HG03575 (cell line): ENCODE data around the gene VLDLR.

Source experiments
- ATAC-seq: cut with Tn5 transposase; IDR thresholded peaks from one replicate; pipeline ENCODE4 v1.9.1; 2021; ENCODE audit not compliant: unreplicated experiment, insufficient number of reproducible peaks, low FRiP score; ENCODE audit errors: extremely low read depth

Gene VLDLR

DNA sequence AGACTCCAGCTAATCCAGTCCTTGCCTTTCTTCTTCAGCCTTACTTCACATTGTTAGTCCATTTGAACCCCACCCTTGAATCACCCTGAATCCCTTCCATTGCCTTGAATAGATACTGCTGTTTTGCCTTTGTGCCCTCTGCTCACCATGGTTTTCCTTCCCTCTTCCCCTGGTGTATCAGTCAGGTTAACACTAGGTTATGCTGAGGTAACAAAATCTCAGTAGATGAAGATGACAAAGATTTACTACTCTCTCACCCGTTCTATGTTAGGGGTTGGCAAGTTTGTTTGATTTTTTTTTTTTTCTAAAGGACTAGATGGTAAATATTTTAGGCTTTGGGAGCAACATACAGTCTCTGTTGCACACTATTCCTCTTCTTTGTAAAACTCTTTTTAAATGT is 3.3 kb upstream of the VLDLR start:
- ATAC-seq, result no peak

DNA sequence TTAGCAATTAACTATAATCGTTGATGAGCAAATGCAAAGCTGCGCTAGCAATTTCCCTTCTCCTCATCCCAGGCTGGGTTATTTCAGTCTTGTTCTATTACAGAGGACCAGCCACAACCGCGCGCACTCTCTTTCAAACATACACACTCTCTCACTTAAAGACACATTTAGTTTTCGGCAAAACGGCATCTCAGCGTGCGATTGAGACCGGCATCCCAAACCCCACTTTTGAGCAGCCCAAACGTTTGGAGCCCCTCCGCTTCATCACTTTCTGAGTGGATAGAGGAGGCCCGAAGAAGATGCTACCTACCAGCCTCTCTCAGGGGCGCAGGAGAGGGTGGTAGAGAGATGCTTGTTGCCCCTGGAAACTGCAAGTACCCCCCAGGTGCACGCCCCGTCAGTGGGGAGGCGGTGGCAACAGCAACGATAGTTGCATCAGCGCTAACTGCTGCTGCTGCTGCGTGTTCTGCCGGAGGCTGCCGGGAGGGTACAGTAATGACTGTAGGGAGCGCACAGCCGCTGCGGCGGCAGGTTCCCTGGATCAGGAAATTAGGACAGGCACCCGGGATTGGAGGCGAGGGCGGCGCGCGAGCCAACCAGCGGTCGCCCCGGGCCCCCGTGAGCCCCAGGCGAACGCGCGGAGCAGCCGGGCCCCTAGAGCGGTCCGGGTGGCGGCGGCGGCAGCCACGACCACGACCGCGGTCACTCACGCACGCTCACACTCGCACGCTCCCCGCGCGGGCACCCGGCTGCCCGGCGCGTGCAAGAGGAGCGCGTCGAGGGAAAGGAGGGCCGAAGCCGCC is 467 bp upstream of the VLDLR start:
- no peak for ATAC-seq

DNA sequence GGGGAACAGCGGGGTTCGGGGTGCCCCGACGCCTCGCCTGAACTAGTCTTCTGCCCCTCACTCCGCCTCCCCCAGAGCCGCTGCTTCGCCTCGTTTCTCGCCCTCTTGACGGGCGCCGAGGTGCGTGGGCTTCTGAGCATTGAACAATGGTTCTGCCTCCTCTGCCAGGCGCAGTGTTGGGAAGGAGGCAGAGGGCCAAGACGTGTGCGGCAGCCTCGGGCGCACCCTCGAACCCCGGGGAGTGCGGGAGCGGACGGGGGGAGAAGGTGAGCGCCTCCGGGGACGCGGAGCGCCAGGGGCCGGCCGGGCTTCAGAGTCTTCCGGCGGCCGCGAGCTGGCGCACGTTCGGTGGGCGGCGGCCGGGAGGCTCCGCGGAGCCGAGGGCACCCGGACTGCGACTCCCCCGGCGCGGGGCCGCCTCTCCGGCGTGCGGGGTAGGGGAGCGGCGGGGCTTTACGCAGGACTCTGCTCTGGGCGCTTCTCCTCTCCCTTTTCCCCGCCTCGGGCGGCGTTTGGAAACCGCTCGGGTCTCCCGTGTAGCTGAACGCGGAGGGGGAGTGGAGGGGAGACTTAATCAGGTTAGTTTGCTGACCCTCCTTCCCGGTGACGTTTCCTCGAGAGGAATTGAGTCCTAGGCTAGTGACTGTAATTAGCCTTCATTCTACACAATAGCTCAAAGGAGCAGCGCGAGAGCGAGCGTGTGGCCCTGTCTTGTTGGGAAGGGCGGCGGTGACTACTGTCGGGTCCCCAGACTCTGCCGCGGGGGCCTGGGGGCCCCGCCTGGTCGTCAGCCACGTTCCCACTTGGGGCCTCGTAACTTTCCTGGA is 1.1 kb downstream of the VLDLR start:
- no peak for ATAC-seq

GRCh38 chr9:2623288-2624050 is 1.9 kb downstream of the VLDLR start:
- ATAC-seq, result no peak

- ATAC-seq, result no peak
These were observed 2.6 kb downstream of the VLDLR start for GRCh38 chr9:2624051-2624682.

- ATAC-seq, result no peak
These were observed 3.8 kb downstream of the VLDLR start for GRCh38 chr9:2625427-2625826.

DNA sequence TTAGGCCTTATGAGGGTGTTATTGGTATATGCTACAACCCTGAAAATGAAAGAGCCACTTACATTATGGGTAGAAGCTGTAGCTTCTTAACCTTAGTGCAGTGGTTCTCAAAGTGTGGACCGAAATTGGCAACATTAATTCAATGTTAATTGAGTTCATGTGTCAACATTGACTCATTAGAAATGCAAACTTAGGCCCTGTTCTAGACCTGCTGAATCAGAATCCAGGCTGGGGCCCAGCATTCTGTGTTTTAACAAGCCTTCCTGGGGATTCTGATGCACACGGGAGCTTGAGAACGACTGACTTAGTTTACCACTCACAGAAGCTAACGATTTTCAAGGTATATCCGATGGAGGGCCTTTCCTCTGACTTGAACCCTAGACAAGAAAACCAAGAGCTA is 7.3 kb downstream of the VLDLR start:
- no peak for ATAC-seq

DNA sequence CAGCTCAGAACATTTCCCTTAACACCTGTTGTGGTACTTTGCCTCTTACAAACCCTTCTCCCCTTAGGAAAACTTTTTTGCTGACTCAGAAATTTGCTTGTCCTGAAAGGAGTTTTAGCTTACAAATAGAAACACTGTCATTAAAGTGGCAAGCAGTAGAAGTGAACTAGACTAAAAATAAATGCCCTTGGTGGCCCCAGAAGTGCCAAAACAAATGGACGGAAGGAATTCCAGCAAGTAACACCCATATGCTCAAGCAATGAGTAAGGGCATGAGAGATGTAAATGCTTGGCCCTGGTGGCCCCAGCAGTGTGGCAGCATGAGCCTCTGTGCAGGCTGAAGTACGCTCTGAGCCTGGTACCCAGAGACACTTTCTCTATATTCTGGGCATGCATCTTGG is 8.6 kb downstream of the VLDLR start:
- ATAC-seq, result no peak

DNA sequence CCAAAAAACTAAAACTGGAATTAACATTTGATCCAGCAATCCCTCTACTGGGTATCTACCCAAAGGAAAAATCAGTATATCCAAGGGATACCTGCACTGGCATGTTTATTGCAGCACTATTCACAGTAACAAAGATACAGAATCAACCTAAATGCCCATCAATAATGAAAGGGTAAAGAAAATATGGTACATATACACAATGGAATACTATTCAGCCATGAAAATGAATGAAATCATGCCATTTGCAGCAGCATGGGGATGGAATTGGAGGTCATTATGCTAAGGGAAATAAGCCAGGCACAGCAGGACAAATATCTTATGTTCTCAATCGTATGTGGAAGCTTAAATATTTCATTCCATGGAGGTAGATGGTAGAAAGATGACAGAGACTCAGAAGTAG is 9.7 kb downstream of the VLDLR start:
- ATAC-seq, result no peak

DNA sequence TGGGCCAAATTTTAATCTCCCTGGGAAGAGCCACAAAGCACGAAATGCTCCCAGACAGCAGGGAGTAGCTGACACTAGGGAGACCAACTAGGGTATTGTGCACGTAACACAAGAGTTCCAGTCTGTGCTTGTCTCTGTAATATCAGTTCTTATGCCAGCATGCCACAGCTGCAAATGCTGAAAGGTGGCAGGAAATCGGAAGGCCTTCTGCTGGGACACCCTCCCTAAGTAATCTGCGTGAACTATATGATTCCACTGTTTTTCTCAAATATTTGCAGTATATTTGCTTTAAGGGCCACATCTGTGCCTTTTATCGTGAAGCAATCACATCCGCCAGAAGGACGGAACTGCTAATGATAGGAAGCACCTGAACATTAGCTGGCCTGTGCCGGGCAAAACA is 12.6 kb downstream of the VLDLR start:
- no peak for ATAC-seq

- no peak for ATAC-seq
These were observed 13.2 kb downstream of the VLDLR start for GRCh38 chr9:2634818-2635217.

DNA sequence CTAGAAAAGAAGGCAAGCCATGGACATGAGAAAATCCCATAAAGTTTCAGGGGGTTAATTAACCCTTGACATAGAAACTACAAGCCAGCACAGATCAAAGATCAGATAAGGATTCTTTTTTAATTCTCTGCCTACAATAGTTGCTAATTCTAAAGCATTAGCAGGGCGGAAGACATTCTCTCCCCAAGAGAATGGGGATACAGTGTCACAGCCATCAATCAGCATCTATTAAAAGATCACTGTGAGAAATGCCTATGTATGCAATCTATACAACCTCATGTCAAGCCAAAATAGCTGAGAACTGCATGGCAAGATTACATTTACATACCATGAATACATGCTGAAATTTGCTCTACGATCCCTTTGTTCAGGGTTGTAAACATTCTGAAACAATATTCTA is 14.3 kb downstream of the VLDLR start:
- ATAC-seq, result no peak

DNA sequence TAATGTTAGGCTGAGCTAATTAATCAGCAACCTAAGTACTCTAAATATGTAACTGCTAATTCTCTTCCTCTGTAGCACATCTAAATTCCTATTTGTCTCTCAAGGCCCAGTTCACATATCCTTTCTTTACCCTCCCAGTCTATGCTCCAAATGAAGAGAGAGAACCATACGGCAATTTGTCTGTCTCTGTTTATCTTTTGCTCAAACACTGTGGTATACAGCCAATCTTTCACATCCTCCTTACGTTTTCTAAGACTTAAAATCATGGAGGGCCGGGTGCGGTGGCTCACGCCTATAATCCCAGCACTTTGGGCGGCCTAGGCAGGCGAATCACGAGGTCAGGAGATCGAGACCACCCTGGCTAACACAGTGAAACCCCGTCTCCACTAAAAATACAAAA is 15.8 kb downstream of the VLDLR start:
- ATAC-seq, result no peak

DNA sequence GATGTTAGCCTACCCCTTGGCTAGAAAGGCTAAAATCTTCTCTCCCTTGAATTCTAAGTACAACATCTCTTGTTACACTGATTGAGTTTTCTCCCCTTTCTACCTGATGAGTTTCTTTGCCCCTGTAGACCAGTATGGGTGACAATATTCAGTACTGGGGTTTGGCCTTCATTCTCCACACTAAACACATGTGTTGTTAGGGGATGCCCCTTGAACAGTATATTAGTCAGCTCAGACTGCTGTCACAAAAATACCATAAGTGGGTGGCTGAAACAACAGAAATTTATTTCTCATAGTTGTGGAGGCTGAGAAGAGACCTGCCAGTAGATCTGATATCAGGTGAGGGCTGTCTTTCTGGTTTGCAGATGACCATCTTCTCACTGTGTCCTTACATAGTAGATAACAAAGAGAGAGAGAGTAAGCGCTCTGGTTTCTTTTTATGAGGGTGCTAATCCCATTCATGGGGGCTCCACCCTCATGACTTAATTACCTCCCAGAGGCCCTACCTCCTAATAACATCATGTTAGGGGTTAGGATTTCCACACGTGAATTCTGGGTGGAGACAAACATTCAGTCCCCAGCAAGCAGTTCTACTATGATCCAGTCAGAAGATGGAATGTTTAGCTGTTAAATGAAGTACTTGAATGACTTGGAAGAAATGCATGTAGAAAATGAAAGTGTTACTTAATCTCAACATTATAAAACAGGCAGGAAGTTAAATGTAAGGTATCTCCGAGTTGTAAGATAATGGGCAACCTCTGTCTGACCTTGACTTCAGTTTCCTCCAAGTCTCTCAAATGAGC is 17.5 kb downstream of the VLDLR start:
- peak; percentile 83 for ATAC-seq

DNA sequence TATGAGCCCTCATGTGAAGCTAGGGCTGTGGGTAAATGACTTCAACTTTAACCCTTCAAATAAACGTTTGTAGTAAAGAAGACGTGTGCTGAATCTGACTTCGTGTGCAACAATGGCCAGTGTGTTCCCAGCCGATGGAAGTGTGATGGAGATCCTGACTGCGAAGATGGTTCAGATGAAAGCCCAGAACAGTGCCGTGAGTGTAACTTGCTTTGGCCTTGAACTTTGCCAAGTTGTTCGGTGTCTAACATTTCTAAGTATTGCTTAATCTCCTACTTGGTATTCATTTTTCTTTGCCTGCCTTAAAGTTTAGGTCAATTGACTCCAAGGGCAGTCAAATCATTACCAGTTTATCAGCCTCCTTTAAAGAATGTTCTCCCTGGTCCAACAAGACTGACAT is 18.2 kb downstream of the VLDLR start:
- no peak for ATAC-seq

DNA sequence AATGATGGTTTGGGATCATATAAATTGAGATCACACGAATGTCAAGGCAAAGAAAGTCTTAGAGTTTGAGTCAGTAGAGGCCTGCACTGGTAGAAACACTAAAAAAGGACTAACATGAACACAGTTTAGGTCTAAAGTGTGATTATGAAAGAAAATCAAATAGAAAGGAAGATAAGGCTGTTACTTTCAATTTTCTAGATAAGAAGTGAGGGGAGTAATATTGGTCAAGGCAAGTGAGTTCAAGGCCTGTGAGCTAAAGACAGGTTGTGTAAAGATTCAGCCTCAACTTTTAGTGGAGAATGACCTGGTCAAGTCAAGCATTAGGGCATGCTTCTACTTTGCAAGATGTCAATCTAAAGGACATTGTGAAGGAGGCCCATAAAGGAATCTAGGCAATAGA is 19.0 kb downstream of the VLDLR start:
- no peak for ATAC-seq

GRCh38 chr9:2641033-2641432 is 19.4 kb downstream of the VLDLR start:
- no peak for ATAC-seq

DNA sequence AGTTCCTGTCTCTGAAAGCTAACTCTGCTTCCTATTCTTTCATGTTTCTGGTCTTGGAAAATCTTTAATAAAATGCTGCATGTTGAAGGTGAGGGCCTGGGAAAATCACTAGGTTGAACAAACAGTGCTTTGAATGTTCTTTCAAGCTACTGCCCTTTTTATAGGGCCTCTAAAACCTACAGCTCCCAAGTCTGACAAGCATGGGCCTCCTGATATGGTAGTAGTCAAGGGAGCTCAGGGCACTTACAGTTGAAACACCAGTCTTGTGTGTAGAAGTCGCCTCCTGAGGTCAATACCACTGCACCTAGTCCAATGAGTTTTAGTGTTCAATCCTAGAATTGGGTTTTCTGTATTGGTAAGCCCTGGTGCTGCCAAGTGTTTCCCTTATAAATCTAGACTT is 20.5 kb downstream of the VLDLR start:
- ATAC-seq, result no peak

DNA sequence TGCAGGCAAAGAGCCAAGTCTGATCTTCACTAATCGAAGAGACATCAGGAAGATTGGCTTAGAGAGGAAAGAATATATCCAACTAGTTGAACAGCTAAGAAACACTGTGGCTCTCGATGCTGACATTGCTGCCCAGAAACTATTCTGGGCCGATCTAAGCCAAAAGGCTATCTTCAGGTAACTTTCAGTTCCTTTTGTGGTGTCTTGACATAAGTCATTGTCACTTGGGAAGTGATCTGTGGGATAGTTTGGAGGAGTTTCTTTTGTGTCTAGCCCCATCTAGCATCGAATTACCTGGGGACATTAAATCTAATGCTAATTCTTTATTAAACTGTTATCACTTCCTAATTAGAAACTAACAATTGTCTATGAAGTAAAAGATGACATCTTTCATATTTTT is 24.0 kb downstream of the VLDLR start:
- ATAC-seq, result peak; percentile 84
